Measurements from ENCODE around the gene TLL2. TPM values are rescaled to one million over a fixed set of nuclear protein-coding genes. Genes with fewer than 3 reads are reported as not detected.

The TLL2 gene
- total and polyA plus RNA-seq, 9 of the 15 experiments (the other 6 are each of a cell fraction or from before 2014, with no cell fraction given): 0.09 TPM; not detected in 8

- Histone ChIP-seq H3K4me2 (ENCODE audit: insufficient read depth, low read length) (no peak overlapping the region), H4K20me1 (replicated peaks; ENCODE audit: control insufficient read depth, insufficient read depth, low read length) (no peaks in the 10 kb centered on the region), H3K36me3 (ENCODE audit: control insufficient read depth, insufficient read depth, low read length) (no peaks in the 10 kb centered on the region), H2AFZ (ENCODE audit: low read depth, low read length) (no peak overlapping the region), H3K79me2 (ENCODE audit: control insufficient read depth, insufficient read depth, low read length) (no peaks in the 10 kb centered on the region), H3K4me1 (replicated peaks in 1 of 2; ENCODE audit: control insufficient read depth in 2 of 2, insufficient read depth in 2 of 2, low read length in 2 of 2) (no peaks in the 10 kb centered on the region), H3K9me3 (replicated peaks; ENCODE audit: control insufficient read depth, insufficient read depth, low read depth, low read length) (no peaks in the 10 kb centered on the region), H3K4me3 (no peak overlapping the region), H3K9me1 (ENCODE audit: control insufficient read depth, insufficient read depth, low read length) (no peaks in the 10 kb centered on the region), H3K27ac (ENCODE audit: extremely low read depth, low read depth, low read length) (no peak overlapping the region), H3K9ac (ENCODE audit: insufficient read depth in 1 of 2, low read depth in 2 of 2, low read length in 2 of 2) (no peak overlapping the region), H3K27me3 (ENCODE audit: control insufficient read depth in 2 of 2, insufficient read depth in 2 of 2, low read length in 2 of 2) (no peaks in the 10 kb centered on the region; a peak in 2 of 5 replicates)
- ChIA-PET POLR2A (no interaction called here), CTCF (ENCODE audit: low intra/inter-chr PET ratio) (no interaction called here)
- 0% methylated on average over 2 of the region's 2 CpGs for WGBS (ENCODE audit: insufficient coverage, low coverage, missing lambda C conversion rate)
- in situ Hi-C loops (cut with MboI) (no loop called here), intact Hi-C loops (cut with micrococcal nuclease) (no loop called here)
- ATAC-seq (no peak), FAIRE-seq (no peak), DNase-seq (ENCODE audit: extremely low read depth in 1 of 4, low spot score in 3 of 4) (no peak)
- no peak for TF ChIP-seq UBTF (IDR thresholded peaks at IDR 0.05; ENCODE audit: borderline replicate concordance in 1 of 2, low read depth in 2 of 2, low read length in 2 of 2)
- no peak for TF ChIP-seq KDM5B (IDR thresholded peaks at IDR 0.05; ENCODE audit: insufficient replicate concordance, low read depth, low read length)
- no peak for TF ChIP-seq BCL6 (CRISPR knock-in tag; IDR thresholded peaks at IDR 0.05)
- TF ChIP-seq ZBTB40 (IDR thresholded peaks at IDR 0.05): no peak
- no peak for TF ChIP-seq ZBTB40 (CRISPR knock-in tag; IDR thresholded peaks at IDR 0.05)
- no peak for TF ChIP-seq ATF1 (CRISPR knock-in tag; IDR thresholded peaks at IDR 0.05)
- no peak for TF ChIP-seq ATF1 (tag; IDR thresholded peaks at IDR 0.05)
- TF ChIP-seq ZFPM2 (CRISPR knock-in tag; IDR thresholded peaks at IDR 0.05): no peak
- no peak for TF ChIP-seq STAG1 (CRISPR knock-in tag; IDR thresholded peaks at IDR 0.05; ENCODE audit: borderline replicate concordance)
- TF ChIP-seq TAF7 (tag; IDR thresholded peaks at IDR 0.05): no peak
- TF ChIP-seq CREB5 (CRISPR knock-in tag; IDR thresholded peaks at IDR 0.05): no peak
- no TSS peak for BruUV-seq (replicated peaks)
These were observed 74.0 kb downstream of the TLL2 start for GRCh38 chr10:96439725-96440124.

Data from K562 (cell line).